ENCODE measurements around the gene COL12A1.

DNA sequence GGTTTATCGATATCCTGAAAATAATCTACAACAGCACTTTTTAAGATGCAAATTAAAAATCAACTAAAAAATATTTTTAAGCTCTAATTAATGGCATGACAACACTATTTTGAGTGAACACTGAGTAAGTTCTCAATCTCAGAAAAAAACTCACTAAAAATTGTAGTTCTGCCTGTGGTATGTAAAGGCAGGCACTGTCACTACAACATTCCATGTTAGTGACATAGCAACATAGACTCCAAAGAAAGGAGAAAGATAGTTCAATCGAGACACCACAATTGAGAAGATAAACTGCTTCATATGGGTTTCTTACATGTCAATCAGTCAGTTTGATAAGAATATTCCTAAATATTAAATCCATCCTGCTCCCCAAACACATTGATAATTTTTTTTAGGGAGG, 38.0 kb downstream of the COL12A1 start:
- TF ChIP-seq, protein P1, sequence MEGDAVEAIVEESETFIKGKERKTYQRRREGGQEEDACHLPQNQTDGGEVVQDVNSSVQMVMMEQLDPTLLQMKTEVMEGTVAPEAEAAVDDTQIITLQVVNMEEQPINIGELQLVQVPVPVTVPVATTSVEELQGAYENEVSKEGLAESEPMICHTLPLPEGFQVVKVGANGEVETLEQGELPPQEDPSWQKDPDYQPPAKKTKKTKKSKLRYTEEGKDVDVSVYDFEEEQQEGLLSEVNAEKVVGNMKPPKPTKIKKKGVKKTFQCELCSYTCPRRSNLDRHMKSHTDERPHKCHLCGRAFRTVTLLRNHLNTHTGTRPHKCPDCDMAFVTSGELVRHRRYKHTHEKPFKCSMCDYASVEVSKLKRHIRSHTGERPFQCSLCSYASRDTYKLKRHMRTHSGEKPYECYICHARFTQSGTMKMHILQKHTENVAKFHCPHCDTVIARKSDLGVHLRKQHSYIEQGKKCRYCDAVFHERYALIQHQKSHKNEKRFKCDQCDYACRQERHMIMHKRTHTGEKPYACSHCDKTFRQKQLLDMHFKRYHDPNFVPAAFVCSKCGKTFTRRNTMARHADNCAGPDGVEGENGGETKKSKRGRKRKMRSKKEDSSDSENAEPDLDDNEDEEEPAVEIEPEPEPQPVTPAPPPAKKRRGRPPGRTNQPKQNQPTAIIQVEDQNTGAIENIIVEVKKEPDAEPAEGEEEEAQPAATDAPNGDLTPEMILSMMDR (IDR thresholded peaks at IDR 0.05) = no peak
- no peak for TF ChIP-seq POLR2A (IDR thresholded peaks at IDR 0.05)
